Measurements from ENCODE around the gene RAB24.

Gene RAB24

DNA sequence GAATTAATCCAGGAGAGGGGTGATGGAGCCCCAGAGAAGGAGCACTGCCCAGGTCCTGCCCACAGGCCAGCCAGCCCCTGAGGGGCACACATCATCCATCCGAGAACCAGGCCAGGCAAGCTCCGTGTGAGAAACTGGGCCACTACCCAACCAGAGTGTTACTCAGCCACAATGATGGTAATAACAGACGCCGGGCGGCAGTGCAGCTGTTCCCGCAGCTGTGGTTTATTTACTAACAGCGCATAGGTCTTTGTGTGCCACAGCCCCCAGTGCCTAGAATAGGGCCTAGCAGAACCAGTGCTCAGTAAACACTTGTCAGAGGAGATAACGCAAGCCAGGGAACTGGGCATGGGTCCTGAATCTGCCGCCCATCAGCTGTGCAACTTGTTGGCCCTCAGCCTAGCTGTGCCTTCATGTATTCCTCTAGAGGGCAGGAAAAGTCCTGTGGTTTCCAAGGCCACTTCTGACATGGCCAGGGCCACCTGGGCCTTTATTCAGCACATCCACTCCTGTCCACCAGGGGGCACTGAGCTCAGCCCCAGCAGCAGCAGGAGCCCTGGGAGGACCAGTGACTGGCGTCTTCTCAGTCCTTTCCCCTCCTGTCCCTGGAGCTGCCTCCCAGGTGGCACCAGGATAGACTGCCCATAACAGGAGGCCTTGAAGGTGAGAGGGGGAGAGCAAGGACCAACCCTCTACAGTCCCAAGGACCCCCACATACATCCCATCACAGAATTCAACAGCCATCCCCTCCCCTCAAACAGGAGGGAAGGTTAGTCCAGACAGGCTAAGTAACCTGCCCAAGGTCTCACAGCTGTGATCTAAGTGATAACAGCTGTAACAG, 6.1 kb upstream of the RAB24 start:
- H3K9me3 ChIP-seq (ENCODE audit: insufficient read depth, low read length, severe bottlenecking), result no peaks in the 10 kb centered on the region
- peaks cover 62% of the 10 kb centered on the region for H3K36me3 ChIP-seq (ENCODE audit: insufficient read depth, low read length)
- peak overlapping the region in 1 of 2 experiments; percentile 79; a peak in 2 of 4 replicates for H3K4me3 ChIP-seq (ENCODE audit: low read depth in 1 of 2, low read length in 2 of 2)
- DNase-seq (peak; percentile 69), ATAC-seq (ENCODE audit: insufficient read depth, low read depth) (0 out of 3 replicates have a peak, but pooled peaks have one; percentile 13)
- peak overlapping the region; percentile 77 for H3K9ac ChIP-seq (ENCODE audit: low read depth, low read length)
- H3K4me2 ChIP-seq (ENCODE audit: insufficient read depth, low read length), result peak overlapping the region; percentile 81
- peaks cover 73% of the 10 kb centered on the region for H3K4me1 ChIP-seq (ENCODE audit: insufficient read depth, low read length)
- H3K27me3 ChIP-seq (ENCODE audit: insufficient read depth, low read length, poor library complexity), result no peaks in the 10 kb centered on the region
- no peak overlapping the region for H2AFZ ChIP-seq (ENCODE audit: low read depth, low read length)
- H3K27ac ChIP-seq (ENCODE audit: low read length), result peak overlapping the region; percentile 83
- no peak for TF ChIP-seq EZH2 (IDR thresholded peaks at IDR 0.05; ENCODE audit: borderline replicate concordance, low read depth, low read length, severe bottlenecking)
- TF ChIP-seq, protein P1, sequence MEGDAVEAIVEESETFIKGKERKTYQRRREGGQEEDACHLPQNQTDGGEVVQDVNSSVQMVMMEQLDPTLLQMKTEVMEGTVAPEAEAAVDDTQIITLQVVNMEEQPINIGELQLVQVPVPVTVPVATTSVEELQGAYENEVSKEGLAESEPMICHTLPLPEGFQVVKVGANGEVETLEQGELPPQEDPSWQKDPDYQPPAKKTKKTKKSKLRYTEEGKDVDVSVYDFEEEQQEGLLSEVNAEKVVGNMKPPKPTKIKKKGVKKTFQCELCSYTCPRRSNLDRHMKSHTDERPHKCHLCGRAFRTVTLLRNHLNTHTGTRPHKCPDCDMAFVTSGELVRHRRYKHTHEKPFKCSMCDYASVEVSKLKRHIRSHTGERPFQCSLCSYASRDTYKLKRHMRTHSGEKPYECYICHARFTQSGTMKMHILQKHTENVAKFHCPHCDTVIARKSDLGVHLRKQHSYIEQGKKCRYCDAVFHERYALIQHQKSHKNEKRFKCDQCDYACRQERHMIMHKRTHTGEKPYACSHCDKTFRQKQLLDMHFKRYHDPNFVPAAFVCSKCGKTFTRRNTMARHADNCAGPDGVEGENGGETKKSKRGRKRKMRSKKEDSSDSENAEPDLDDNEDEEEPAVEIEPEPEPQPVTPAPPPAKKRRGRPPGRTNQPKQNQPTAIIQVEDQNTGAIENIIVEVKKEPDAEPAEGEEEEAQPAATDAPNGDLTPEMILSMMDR (IDR thresholded peaks at IDR 0.05; ENCODE audit: borderline replicate concordance, extremely low read depth, low read length, poor library complexity, severe bottlenecking), result peak; percentile 90
- peaks cover 49% of the 10 kb centered on the region for H4K20me1 ChIP-seq (ENCODE audit: insufficient read depth, low read length)
- H3K79me2 ChIP-seq (ENCODE audit: insufficient read depth, low read length), result peaks cover 78% of the 10 kb centered on the region

DNA sequence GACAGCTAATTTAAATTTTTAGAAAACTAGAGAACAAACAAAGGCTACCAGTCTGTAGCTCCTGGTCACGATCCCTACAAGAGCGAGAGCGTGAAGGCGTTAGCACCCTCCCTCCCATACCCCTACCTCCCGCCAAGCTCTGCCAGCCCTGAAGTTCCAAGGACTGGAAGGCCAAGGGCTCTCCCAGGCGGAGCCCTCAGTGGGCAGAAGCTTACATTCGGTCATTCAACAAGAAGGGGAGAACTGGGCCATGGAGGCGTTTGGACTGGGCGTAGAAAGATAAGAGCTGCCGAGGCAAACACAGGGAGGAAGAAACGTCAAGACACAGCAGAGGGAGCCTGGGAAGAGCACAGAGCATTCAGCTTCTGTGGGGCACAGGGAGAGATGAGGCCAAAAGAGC, 5.2 kb upstream of the RAB24 start:
- Histone ChIP-seq H3K79me2 (ENCODE audit: insufficient read depth, low read length) (peaks cover 83% of the 10 kb centered on the region), H3K9ac (ENCODE audit: low read depth, low read length) (no peak overlapping the region), H3K4me1 (ENCODE audit: insufficient read depth, low read length) (peaks cover 69% of the 10 kb centered on the region), H3K9me3 (ENCODE audit: insufficient read depth, low read length, severe bottlenecking) (no peaks in the 10 kb centered on the region), H3K27ac (ENCODE audit: low read length) (peak overlapping the region; percentile 83), H3K27me3 (ENCODE audit: insufficient read depth, low read length, poor library complexity) (no peaks in the 10 kb centered on the region), H3K4me3 (ENCODE audit: low read depth in 1 of 2, low read length in 2 of 2) (no peak overlapping the region), H4K20me1 (ENCODE audit: insufficient read depth, low read length) (peaks cover 54% of the 10 kb centered on the region), H3K36me3 (ENCODE audit: insufficient read depth, low read length) (peaks cover 65% of the 10 kb centered on the region), H3K4me2 (ENCODE audit: insufficient read depth, low read length) (0 out of 2 replicates have a peak overlapping the region, but pooled peaks have one; percentile 81), H2AFZ (ENCODE audit: low read depth, low read length) (no peak overlapping the region)
- DNase-seq (no peak), ATAC-seq (ENCODE audit: insufficient read depth, low read depth) (no peak)
- TF ChIP-seq, protein P1 (IDR thresholded peaks at IDR 0.05; ENCODE audit: borderline replicate concordance, extremely low read depth, low read length, poor library complexity, severe bottlenecking), result no peak
- no peak for TF ChIP-seq EZH2 (IDR thresholded peaks at IDR 0.05; ENCODE audit: borderline replicate concordance, low read depth, low read length, severe bottlenecking)

DNA sequence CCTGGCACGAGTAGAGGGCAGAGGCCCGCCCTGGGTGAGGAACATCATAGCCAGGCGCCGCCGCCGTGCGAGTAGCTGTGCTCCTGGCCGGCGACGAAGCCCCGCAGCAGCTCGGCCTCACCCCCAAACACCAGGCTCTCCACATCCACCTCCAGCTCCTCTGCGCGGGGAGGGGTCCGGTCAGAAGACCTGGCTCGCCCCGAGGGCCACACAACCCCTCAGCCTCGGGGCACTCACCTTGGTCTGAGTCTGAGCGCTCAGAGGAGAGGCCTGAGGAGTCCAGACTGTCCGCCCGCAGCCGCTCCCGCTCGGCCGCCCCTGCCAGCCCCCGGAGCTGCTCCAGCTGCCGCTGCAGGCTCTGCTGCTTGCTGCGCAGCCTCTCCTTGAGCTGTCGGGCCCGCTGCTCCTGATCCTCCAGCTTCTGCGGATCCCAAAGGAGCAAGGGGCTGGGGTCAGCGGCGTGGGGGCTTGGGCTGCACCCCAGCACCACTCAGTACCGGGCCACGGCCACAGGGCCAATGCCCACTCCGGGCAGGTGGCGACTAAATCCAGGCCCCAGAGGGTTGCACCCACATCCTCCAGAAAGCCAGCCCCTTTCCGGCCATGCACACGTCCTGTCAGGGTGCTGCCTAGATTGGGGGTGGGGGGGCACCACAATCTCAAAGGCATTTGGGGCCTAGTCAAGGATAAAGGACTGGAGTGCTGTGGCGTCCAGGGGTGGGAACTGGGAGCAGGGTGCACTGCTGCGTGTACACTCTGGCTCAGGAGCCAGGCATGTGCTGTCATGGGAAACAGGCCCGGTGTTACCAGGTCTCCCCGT, 4.2 kb upstream of the RAB24 start:
- Histone ChIP-seq H4K20me1 (ENCODE audit: insufficient read depth, low read length) (peaks cover 55% of the 10 kb centered on the region), H3K36me3 (ENCODE audit: insufficient read depth, low read length) (peaks cover 65% of the 10 kb centered on the region), H3K9me3 (ENCODE audit: insufficient read depth, low read length, severe bottlenecking) (no peaks in the 10 kb centered on the region), H2AFZ (ENCODE audit: low read depth, low read length) (no peak overlapping the region), H3K4me2 (ENCODE audit: insufficient read depth, low read length) (no peak overlapping the region), H3K27ac (ENCODE audit: low read length) (no peak overlapping the region), H3K4me3 (ENCODE audit: low read depth in 1 of 2, low read length in 2 of 2) (no peak overlapping the region), H3K27me3 (ENCODE audit: insufficient read depth, low read length, poor library complexity) (no peaks in the 10 kb centered on the region), H3K4me1 (ENCODE audit: insufficient read depth, low read length) (peaks cover 63% of the 10 kb centered on the region), H3K79me2 (ENCODE audit: insufficient read depth, low read length) (peaks cover 83% of the 10 kb centered on the region), H3K9ac (ENCODE audit: low read depth, low read length) (no peak overlapping the region)
- DNase-seq (no peak), ATAC-seq (ENCODE audit: insufficient read depth, low read depth) (no peak)
- TF ChIP-seq, protein P1 (IDR thresholded peaks at IDR 0.05; ENCODE audit: borderline replicate concordance, extremely low read depth, low read length, poor library complexity, severe bottlenecking), result no peak
- TF ChIP-seq EZH2 (IDR thresholded peaks at IDR 0.05; ENCODE audit: borderline replicate concordance, low read depth, low read length, severe bottlenecking), result no peak

Measured in DND-41 (cell line).